NB4 (cell line): ENCODE measurements around the gene PARD6G.
A peak's percentile ranks its signal among the peaks of the same experiment; 100 is the strongest.

Experiments
- DNase-seq: peaks from one replicate; pipeline ENCODE4 v3.0.0; 2010; ENCODE audit warnings: low read depth
- H3K4me3 ChIP-seq: one replicate; pipeline ENCODE4 v1.5.1; 2011; ENCODE audit warnings: mild to moderate bottlenecking, low read depth, low read length, moderate library complexity
- CTCF ChIP-seq: IDR thresholded peaks from one replicate; pipeline ENCODE4 v1.5.1; 2012; ENCODE audit warnings: low read depth, low read length
- MAX ChIP-seq: IDR thresholded peaks from 2 replicates; pipeline ENCODE4 v1.6.1; 2011; ENCODE audit warnings: low read depth, low read length
- MYC ChIP-seq: IDR thresholded peaks from 2 replicates; pipeline ENCODE4 v1.6.1; 2011; ENCODE audit warnings: low read depth, low read length
- POLR2A ChIP-seq: IDR thresholded peaks from 2 replicates; pipeline ENCODE4 v1.6.1; 2011; ENCODE audit warnings: mild to moderate bottlenecking; ENCODE audit not compliant: insufficient read length; ENCODE audit errors: extremely low read depth

PARD6G gene

GRCh38 chr18:80112624-80113248, 134.6 kb downstream of the PARD6G start:
- TF ChIP-seq MYC (no peak), CTCF (no peak), MAX (no peak), POLR2A (no peak)
- no peak for DNase-seq
- H3K4me3 ChIP-seq, result no peak overlapping the region

GRCh38 chr18:80109676-80110078, 137.6 kb downstream of the PARD6G start:
- DNase-seq, result peak; percentile 36

GRCh38 chr18:80108739-80109675, 138.3 kb downstream of the PARD6G start, which contains the start of gene ADNP2:
Gene ADNP2 (plus strand): TSS chr18:80109262. CDS start chr18:80117543, 8,281 bp downstream.
- DNase-seq, result peak; percentile 89
- TF ChIP-seq MYC (0 out of 2 replicates have a peak, but pooled peaks have one; percentile 6), POLR2A (peak; percentile 49), CTCF (no peak), MAX (peak; percentile 99)
- H3K4me3 ChIP-seq, result peak within 1 kb of the TSS; percentile 75

More at GRCh38 chr18:80109676-80110078, 137.6 kb downstream of the PARD6G start:
- H3K4me3 ChIP-seq, result peak overlapping the region; percentile 75
- TF ChIP-seq CTCF, result no peak
- TF ChIP-seq POLR2A, result no peak

- no peak for DNase-seq
- TF ChIP-seq CTCF (no peak), MYC (no peak), POLR2A (no peak), MAX (no peak)
- H3K4me3 ChIP-seq, result no peak overlapping the region
Observed at GRCh38 chr18:80108121-80108536, 139.2 kb downstream of the PARD6G start.

GRCh38 chr18:80107426-80107825, 139.9 kb downstream of the PARD6G start:
- TF ChIP-seq MAX, result no peak
- no peak for TF ChIP-seq CTCF
- TF ChIP-seq MYC, result no peak
- TF ChIP-seq POLR2A, result no peak
- DNase-seq, result no peak
- no peak overlapping the region for H3K4me3 ChIP-seq
